Liver (tissue), 3 donors: ENCODE results near the gene EGF.

ENCODE experiments used
- EGR1 ChIP-seq, 2 donors: IDR thresholded peaks; 2 replicates each; pipeline ENCODE4 v1.6.1; 2016 to 2018; ENCODE audit warnings: antibody characterized with exemption in 2 of 2, low read depth in 2 of 2
- FOXA1 ChIP-seq: IDR thresholded peaks from 2 replicates; pipeline ENCODE4 v1.6.1; 2016; ENCODE audit warnings: antibody characterized with exemption
- HNF4G ChIP-seq: IDR thresholded peaks from 2 replicates; pipeline ENCODE4 v1.6.1; 2016; ENCODE audit warnings: antibody characterized with exemption
- TF ChIP-seq, protein P1 (sequence below): fragments of 150-350 bp; IDR thresholded peaks from 2 replicates; pipeline ENCODE4 v1.5.1; 2017; ENCODE audit warnings: improper control_type of control experiment, low read depth, low read length; ENCODE audit not compliant: missing input control
- donor health status: healthy.
- donor health status: healthy.

DNA sequence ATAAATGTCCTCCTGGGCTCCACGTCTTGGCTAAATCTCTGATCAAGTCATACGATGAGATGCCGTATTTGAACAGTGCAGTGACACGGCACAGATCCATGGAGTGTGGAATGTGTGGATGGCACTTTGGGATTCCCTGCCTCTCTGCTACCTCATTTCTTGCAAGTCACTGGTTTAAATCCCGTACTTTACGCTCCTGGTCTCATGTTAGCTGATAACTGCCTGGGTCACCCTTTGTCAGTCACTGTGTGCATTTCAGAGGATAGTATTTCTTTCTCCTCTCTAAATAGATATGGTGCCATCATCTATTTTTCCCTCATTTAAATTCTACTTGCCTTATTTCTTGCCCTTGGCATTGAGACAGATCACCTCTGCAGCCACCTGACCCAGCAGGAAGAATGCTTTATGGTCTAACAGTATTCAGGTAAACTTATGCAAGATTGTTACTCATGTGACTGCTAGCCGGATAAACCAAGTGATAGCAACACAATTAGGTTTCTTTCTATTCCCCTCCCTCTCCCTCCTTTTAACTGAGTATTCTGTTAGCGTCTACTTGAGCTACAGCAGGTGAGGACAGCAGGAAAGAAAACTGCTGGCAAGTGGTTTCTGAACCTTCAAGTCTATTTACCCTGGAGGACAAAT is 2.8 kb downstream of the EGF start:
- TF ChIP-seq, protein P1, sequence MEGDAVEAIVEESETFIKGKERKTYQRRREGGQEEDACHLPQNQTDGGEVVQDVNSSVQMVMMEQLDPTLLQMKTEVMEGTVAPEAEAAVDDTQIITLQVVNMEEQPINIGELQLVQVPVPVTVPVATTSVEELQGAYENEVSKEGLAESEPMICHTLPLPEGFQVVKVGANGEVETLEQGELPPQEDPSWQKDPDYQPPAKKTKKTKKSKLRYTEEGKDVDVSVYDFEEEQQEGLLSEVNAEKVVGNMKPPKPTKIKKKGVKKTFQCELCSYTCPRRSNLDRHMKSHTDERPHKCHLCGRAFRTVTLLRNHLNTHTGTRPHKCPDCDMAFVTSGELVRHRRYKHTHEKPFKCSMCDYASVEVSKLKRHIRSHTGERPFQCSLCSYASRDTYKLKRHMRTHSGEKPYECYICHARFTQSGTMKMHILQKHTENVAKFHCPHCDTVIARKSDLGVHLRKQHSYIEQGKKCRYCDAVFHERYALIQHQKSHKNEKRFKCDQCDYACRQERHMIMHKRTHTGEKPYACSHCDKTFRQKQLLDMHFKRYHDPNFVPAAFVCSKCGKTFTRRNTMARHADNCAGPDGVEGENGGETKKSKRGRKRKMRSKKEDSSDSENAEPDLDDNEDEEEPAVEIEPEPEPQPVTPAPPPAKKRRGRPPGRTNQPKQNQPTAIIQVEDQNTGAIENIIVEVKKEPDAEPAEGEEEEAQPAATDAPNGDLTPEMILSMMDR = no peak
- TF ChIP-seq HNF4G (no peak), EGR1 (IDR thresholded peaks at IDR 0.05; ENCODE audit: low read depth in 2 of 2) (no peak), FOXA1 (no peak)
